Rectal smooth muscle tissue (tissue), 1 donor: ENCODE measurements around the gene C20orf204.

Experiments used
- H3K27ac ChIP-seq: one replicate; pipeline ENCODE4 v1.7.0; 2013; ENCODE audit warnings: low read depth, low read length, inconsistent platforms
- H3K27me3 ChIP-seq: one replicate; pipeline ENCODE4 v1.7.0; 2013; ENCODE audit warnings: low read length; ENCODE audit not compliant: control insufficient read depth, insufficient read depth
- H3K36me3 ChIP-seq: one replicate; pipeline ENCODE4 v1.7.0; 2013; ENCODE audit warnings: low read length; ENCODE audit not compliant: control insufficient read depth, insufficient read depth
- H3K4me1 ChIP-seq: one replicate; pipeline ENCODE4 v1.7.0; 2013; ENCODE audit warnings: low read length; ENCODE audit not compliant: control insufficient read depth, insufficient read depth
- H3K4me3 ChIP-seq: one replicate; pipeline ENCODE4 v1.7.0; 2013; ENCODE audit warnings: low read length
- H3K9ac ChIP-seq: one replicate; pipeline ENCODE4 v1.7.0; 2013; ENCODE audit warnings: low read length

C20orf204 gene

GRCh38 chr20:64040231-64041039 lies 4.5 kb downstream of the C20orf204 start:
- H3K36me3 ChIP-seq = no peaks in the 10 kb centered on the region
- H3K4me1 ChIP-seq = peaks cover 4% of the 10 kb centered on the region
- H3K9ac ChIP-seq = no peak overlapping the region
- H3K27me3 ChIP-seq = peaks cover 52% of the 10 kb centered on the region
- H3K27ac ChIP-seq = no peak overlapping the region
- no peak overlapping the region for H3K4me3 ChIP-seq

GRCh38 chr20:64041040-64041780 lies 5.2 kb downstream of the C20orf204 start:
- peaks cover 60% of the 10 kb centered on the region for H3K27me3 ChIP-seq
- H3K4me1 ChIP-seq = peaks cover 4% of the 10 kb centered on the region
- no peak overlapping the region for H3K9ac ChIP-seq
- no peak overlapping the region for H3K4me3 ChIP-seq
- H3K27ac ChIP-seq = no peak overlapping the region
- no peaks in the 10 kb centered on the region for H3K36me3 ChIP-seq

GRCh38 chr20:64041781-64042053 lies 5.7 kb downstream of the C20orf204 start:
- Histone ChIP-seq H3K27me3 (peaks cover 60% of the 10 kb centered on the region), H3K4me1 (peaks cover 4% of the 10 kb centered on the region), H3K36me3 (no peaks in the 10 kb centered on the region), H3K4me3 (peak overlapping the region; percentile 55), H3K9ac (no peak overlapping the region), H3K27ac (no peak overlapping the region)

- Histone ChIP-seq H3K27ac (no peak overlapping the region), H3K36me3 (no peaks in the 10 kb centered on the region), H3K4me1 (peaks cover 4% of the 10 kb centered on the region), H3K4me3 (peak overlapping the region; percentile 55), H3K9ac (no peak overlapping the region), H3K27me3 (peaks cover 59% of the 10 kb centered on the region)
Observed at GRCh38 chr20:64042054-64042781, 6.2 kb downstream of the C20orf204 start.

GRCh38 chr20:64043768-64044167 lies 7.8 kb downstream of the C20orf204 start:
- no peak overlapping the region for H3K27ac ChIP-seq
- H3K36me3 ChIP-seq = no peaks in the 10 kb centered on the region
- H3K27me3 ChIP-seq = peaks cover 55% of the 10 kb centered on the region
- peaks cover 4% of the 10 kb centered on the region for H3K4me1 ChIP-seq
- H3K4me3 ChIP-seq = no peak overlapping the region
- H3K9ac ChIP-seq = no peak overlapping the region

GRCh38 chr20:64044484-64045247 lies 8.7 kb downstream of the C20orf204 start:
- Histone ChIP-seq H3K4me3 (no peak overlapping the region), H3K4me1 (no peaks in the 10 kb centered on the region), H3K36me3 (no peaks in the 10 kb centered on the region), H3K9ac (no peak overlapping the region), H3K27me3 (peaks cover 49% of the 10 kb centered on the region), H3K27ac (no peak overlapping the region)

- Histone ChIP-seq H3K9ac (no peak overlapping the region), H3K27ac (no peak overlapping the region), H3K36me3 (no peaks in the 10 kb centered on the region), H3K4me3 (no peak overlapping the region), H3K4me1 (no peaks in the 10 kb centered on the region), H3K27me3 (peaks cover 47% of the 10 kb centered on the region)
Observed at GRCh38 chr20:64045346-64046011, 9.5 kb downstream of the C20orf204 start.

GRCh38 chr20:64047046-64047389 lies 11.0 kb downstream of the C20orf204 start:
- Histone ChIP-seq H3K27ac (no peak overlapping the region), H3K27me3 (peaks cover 51% of the 10 kb centered on the region), H3K36me3 (no peaks in the 10 kb centered on the region), H3K4me1 (no peaks in the 10 kb centered on the region), H3K9ac (no peak overlapping the region), H3K4me3 (peak overlapping the region; percentile 21)

- Histone ChIP-seq H3K36me3 (no peaks in the 10 kb centered on the region), H3K4me1 (no peaks in the 10 kb centered on the region), H3K27me3 (peaks cover 48% of the 10 kb centered on the region), H3K27ac (no peak overlapping the region), H3K9ac (no peak overlapping the region), H3K4me3 (peak overlapping the region; percentile 8)
Observed at GRCh38 chr20:64047968-64048401, 12.0 kb downstream of the C20orf204 start.

- Histone ChIP-seq H3K4me3 (no peak overlapping the region), H3K27ac (no peak overlapping the region), H3K4me1 (no peaks in the 10 kb centered on the region), H3K9ac (no peak overlapping the region), H3K27me3 (peaks cover 50% of the 10 kb centered on the region), H3K36me3 (no peaks in the 10 kb centered on the region)
Observed at GRCh38 chr20:64048402-64049044, 12.5 kb downstream of the C20orf204 start.

- Histone ChIP-seq H3K4me3 (no peak within 1 kb of the TSS), H3K27ac (no peak within 1 kb of the TSS)
Observed at GRCh38 chr20:64049060-64049877, 13.3 kb downstream of the C20orf204 start, which contains the start of gene SOX18. Gene SOX18, minus strand, starts transcription at chr20:64049639. Its CDS starts 123 bp downstream, at chr20:64049516.

More at GRCh38 chr20:64049060-64049877, 13.3 kb downstream of the C20orf204 start, which contains the start of gene SOX18:
- no peak within 1 kb of the TSS for H3K9ac ChIP-seq
- peaks cover 53% of the 10 kb centered on the region for H3K27me3 ChIP-seq
- no peaks in the 10 kb centered on the region for H3K36me3 ChIP-seq
- no peaks in the 10 kb centered on the region for H3K4me1 ChIP-seq
